SW 1271 (cell line): Measurements from ENCODE around the gene FXYD6.

Source experiments
- DNase-seq, 2 experiments: peaks; one replicate each; lab custom pipeline; 2025; lab: John Stamatoyannopoulos, UW

FXYD6 gene

GRCh38 chr11:117884994-117885393, 8.5 kb upstream of the FXYD6 start:
- no peak for DNase-seq

DNA sequence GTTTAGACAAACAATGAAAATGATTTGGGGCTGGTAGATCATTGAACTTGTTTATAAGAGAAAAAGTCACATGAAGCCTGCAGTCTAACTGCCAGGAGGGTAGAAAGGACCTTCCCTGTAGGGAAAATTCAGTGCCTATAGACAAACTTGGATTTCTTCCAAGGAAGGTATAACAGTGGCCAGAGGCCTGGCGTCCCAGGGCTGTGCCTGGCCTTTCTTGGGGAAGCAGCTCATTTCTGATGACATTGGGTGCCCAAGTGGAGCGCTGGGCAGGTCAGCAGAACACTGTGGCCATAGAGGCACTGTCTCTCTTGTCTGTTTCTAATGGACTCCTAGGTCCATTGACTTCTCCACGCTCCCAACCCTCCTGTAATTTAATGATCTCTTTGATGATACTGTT, 6.6 kb upstream of the FXYD6 start:
- DNase-seq = no peak

- no peak for DNase-seq
Observed at GRCh38 chr11:117882311-117882905, 6.0 kb upstream of the FXYD6 start.

DNA sequence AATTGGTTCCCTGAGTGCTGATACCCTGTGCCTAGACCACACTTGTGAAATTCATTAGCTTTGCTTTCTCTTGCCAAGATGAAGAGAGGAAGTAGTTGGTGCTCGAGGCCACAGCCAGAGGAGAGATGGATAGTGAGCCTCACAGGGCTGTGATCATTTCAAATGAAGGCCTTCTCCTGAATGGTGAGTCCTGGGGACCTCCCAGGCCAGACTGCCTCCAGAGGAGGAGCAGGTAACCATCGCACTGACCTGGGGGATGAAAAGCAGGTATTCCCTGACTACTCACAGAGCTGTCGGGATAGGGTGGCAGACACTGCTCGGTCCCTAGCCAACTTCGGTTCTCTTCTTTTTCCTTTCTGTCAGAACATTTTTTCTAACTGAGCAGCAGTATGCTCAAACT, 4.8 kb upstream of the FXYD6 start:
- no peak for DNase-seq

DNA sequence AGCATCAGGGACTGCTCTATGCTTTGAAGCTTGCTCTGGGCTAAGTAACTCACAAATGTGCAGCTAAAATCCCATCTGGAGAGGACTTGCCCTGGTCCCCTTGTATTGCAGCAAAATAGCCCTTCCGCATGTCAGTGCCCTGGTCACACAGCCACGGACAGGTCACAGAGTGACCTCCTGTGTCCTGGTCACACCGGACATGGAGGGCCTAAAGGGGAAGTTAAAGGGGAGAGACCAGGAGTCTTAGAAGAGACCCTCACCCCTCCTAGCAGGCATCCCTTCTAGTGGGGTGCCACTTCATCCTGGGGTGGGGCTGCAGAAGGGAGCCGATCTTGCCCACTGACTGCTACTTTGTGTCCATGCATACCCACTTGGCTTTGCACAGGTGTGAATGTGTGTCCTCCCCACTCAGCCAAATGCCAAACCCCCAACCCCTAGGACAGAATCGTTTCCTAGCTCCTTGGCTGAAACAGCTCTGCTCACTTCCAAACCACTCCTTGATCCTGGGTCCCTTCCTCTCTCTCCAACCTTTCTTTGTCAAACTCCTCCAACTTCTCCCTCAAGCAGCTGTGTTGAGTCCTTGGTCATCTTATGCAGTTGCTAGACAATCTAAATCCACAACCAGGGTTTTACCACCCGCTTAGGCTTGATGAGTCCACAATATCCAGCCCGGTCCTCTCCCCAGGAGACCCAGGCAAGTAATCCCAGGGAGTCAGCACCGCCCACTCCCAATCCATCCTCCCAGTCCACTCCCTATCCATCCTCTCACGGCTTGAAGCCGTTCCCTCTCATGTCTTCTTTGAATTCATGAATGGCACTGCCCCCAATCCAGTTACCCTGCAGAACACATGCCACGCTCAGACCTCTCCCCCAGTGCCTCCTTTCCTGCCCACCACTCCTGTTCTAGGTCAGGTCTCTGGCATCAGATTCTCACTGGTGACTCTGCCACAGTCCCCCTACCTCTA, 3.3 kb upstream of the FXYD6 start:
- no peak for DNase-seq

DNA sequence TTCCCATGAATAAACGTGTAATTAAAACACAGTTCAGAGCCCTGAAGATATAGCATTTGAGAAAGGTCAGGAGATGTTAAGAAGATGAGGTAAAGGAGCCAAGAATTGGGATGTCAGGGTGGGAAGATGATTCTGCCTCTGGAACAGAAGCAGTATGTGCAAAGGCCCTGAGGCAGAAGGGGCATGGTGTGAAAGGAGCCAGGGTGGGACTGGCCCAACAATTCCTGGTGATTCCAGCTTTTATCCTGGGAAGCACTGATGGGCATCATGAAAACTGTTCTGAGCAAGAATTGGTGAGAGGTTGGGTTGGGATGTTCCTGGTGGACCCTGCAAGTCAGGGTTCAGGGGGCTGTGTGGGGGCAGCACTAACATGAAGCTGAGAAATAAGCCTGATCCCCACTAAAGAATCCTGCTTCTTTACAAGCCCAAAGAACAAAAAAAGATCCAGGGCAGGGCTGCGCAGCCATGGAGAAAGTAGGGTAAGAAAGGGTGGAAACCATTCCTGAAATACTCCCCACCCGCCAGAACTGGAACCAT, 2.5 kb upstream of the FXYD6 start:
- no peak for DNase-seq

- DNase-seq = no peak
Observed at GRCh38 chr11:117878314-117878938, 2.0 kb upstream of the FXYD6 start.

GRCh38 chr11:117877120-117877784, 794 bp upstream of the FXYD6 start:
- DNase-seq = no peak

DNA sequence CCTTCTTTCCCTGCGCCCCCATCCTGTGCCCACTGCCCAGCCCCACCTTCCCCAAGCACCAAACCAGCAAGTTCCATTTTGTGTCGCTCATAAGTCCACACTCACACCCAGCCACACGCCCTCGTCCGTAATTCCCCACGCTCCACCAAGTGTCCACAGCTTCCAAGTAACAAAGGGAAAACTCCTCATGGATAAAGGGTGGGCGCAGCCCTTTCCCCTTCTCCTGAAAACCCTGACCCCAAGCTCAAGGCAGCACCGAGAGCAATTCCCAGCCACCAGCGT, 458 bp downstream of the FXYD6 start:
- DNase-seq = no peak

DNA sequence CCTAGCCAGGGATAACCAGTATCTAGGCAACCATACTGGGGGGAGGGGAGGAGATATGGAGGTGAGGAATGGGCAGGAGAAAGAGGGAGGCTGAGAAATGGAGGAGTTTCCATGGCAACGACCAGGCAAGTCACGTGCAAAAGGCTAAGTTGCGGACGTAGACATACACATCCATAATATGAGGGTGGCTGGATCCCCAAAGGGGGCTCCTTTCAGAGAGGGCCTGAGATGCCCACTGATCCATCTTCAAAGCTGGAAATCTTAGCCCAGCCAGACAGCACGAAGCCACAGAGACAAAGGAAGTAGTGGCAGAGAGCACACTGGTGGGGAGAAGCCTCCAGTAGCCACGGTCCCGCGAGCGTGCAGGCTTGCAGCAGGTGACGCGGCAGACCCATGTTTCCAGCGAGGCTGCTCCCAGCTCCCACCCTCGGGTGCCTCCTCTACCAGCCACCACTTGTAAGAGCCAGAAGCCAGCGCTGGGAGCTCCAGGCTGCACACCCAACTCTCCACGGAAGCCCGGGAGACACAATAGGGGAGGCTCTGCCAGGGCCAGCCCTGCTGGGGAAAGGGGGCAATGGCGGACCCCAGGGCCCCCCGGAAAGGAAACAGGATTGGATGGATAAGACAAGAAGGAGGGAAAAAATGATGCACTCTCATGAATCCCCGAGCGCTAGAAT, 938 bp downstream of the FXYD6 start:
- no peak for DNase-seq

DNA sequence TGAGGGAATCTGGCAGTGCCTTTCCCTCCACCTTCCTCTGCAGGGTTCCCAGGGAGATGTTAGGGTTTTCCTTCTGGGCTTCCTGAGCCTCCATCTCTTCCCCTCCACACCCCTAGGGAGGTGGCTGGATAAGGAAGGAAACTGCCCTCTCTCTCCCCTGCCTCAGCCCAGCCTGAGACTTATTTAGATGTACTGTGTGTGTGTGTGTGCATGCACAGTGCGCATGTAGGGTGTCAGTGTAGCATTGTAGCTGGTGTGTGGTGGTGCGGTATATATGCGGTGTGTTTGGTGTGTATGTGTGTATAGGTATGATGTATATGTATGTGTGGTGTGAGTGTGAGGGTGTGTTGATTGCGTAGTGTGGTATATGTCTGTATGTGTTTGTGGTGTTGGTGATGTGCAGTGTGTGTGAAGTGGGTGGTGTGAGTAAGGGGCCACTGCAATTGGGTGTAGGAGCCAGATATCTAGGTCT, 1.5 kb downstream of the FXYD6 start:
- DNase-seq = no peak

- no peak for DNase-seq
Observed at GRCh38 chr11:117874253-117874909, 2.1 kb downstream of the FXYD6 start.

GRCh38 chr11:117873828-117874125, 2.7 kb downstream of the FXYD6 start:
- DNase-seq = no peak

DNA sequence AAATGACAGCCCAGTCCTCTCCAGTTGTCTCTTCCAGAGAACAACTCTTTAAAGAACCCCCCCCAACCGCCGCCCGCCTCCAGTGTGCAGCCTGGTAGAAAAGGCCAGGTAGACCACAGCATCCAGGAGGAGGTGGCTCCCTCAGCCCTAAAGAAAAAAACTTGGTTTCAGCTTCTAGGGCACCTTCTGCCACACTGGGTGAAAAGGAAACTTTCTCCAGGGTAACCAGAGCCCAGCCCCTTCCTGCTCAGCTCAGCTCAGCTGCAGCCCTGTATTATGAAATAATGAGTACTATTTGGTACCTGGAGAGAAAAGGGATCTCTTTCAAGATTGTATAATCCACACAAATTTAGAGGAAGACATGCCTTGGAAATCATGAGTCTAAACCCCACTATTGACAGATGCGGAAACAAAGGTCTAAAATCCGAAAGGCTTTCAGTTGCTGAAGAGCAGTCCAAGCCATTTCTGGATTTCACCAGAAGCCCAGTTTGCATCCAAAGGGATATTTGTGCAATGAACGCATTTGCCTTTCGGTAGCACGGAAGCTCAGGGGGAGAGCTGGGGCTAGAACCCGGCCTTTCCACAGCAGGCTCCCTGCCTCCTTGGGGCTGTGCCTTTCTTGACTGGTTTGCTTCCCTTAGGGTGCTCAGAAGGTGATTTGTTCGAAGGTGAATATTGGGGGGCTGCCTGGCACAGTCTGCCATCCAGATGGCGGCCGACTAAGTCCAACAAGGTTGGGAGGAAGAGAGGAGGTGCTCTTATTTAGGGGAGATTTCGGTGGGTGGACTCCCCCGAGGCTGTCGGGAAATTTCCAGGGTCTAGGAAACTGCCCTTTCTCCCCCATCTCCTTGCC, 3.3 kb downstream of the FXYD6 start:
- no peak for DNase-seq

GRCh38 chr11:117872420-117872961, 4.0 kb downstream of the FXYD6 start:
- no peak for DNase-seq

DNA sequence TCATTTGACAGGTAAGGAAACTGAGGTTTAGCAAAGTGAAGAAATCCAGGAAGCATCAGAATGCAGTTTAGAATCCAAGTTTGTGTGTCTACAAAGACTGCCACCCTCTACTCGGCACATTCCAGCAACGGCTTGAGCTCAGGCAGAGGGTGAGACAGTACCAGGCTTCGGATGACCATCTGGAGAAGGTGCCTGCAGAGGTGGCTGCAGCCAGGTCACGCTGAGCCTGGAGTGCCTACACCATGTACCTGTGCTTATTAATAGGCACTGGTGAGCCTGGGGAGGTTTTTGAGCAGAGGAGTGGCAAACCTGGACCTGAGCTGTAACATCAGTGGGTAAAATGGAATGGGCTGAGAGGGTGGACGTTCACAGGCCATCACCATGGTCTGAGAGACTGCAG, 4.7 kb downstream of the FXYD6 start:
- no peak for DNase-seq

GRCh38 chr11:117871160-117871559, 5.3 kb downstream of the FXYD6 start:
- no peak for DNase-seq

DNA sequence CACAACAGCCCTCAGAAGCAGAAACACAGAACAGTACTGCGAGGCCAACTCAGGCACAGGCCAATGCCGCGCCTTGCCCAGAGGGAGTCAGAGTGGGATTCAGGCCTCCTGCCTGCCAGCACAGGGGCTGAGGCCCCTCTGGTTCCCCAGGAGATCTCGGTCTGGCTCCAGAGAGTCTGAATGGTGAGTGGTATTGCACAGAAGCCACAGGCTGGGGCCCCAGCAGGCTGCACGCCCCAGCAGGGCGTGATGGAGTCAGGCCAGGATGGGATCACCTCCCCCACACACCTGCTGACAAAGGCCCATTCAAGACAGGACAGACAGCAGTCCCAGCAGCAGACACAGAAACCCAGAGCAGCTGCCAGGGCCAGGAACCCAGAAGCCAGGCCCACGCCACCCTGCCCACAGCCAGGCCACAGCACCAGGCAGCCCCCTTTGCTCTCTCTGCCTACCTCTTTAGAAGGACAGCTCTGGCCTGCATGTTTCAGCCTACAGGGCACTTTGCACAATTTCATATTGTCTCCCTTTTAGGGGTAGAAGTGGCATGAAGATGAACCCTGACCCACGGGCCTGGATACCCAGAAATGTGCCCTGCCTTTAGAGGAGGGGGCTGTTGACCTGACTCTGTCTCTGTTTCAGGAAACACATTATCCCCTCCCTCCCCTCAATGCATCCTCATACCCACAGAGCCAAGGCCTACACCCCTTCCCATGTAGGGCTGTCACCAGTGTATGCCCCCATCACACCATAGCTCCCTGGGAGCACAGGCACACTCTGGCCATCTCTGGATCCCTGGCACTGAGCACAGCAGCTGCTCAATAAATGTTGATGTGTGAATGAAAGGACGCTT, 6.1 kb downstream of the FXYD6 start:
- no peak for DNase-seq

GRCh38 chr11:117869604-117870003, 6.9 kb downstream of the FXYD6 start:
- no peak for DNase-seq
